ENCODE data around the gene SEPTIN6. TPM values are rescaled to one million over a fixed set of nuclear protein-coding genes. Genes with fewer than 3 reads are reported as not detected.
"Not testable (repeated sequence)": the region's sequence is repeated elsewhere in the genome, so short reads cannot be mapped to it uniquely, and the experiment has no call there.

SEPTIN6 gene
- total and polyA plus RNA-seq, 2 donors (not counting 3 experiments of a cell fraction or from before 2014, with no cell fraction given), result 23.1 to 31.8 TPM

DNA sequence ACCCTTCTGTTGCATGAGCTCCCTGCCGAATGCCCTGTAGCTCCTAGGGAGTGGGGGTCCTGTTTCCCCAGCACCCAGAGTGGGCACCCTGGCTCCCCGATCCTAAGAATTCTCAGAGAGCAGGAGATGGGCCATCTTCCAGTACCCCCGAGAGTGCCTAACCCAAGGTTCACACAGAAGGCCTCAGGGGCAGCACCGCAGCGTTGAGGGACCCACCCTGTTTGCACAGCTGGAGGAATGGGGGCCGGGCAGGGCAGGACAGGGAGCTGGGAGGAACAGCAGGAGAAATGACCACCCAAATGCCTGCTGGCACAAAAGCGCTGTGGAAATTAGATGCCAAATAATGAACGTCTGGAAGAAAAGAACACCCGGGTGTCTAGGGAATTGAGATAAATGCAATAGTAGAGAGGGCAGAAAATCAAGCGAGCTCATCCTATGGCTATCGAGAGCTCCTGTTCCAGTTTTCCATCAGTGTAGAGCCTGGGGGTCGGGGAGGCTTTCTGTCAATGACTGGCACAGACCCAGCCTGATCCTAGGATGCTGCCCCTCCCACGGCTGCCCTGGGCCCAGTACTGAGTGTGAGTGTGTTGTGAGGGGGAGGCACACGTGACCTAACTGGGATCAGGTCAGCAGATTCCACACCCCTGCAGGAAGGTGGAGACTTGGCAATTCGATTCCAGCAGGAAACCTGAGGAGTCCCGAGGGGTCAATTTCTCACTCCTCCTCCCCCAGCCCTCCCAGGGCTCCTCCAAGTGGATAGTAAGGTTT is 25.7 kb downstream of the SEPTIN6 start:
- ChIA-PET CTCF (interaction anchor here (1.0 kb wide), 1 partner anchor 57 kb away, joined by 4 read pairs; no protein-coding TSS in a partner anchor), POLR2A (no interaction called here)
- no peaks in the 10 kb centered on the region for H3K9me1 ChIP-seq (replicated peaks; ENCODE audit: control insufficient read depth, extremely low read depth, insufficient read depth, low read length)
- no peaks in the 10 kb centered on the region for H3K79me2 ChIP-seq (ENCODE audit: control insufficient read depth, insufficient read depth, low read length)
- intact Hi-C loops (cut with micrococcal nuclease) (no loop called here), dilution Hi-C loops (cut with MboI; ENCODE audit: extremely low pct_ligation_motif_present, low sequenced_read_pairs) (no loop called here)
- H3K4me2 ChIP-seq (ENCODE audit: insufficient read depth, low read length), result no peak overlapping the region
- H3K27me3 ChIP-seq (ENCODE audit: control insufficient read depth in 2 of 2, insufficient read depth in 2 of 2, low read length in 2 of 2), result no peaks in the 10 kb centered on the region
- H3K36me3 ChIP-seq (ENCODE audit: control insufficient read depth in 2 of 2, extremely low read depth in 1 of 2, insufficient read depth in 2 of 2, low read length in 2 of 2), result no peaks in the 10 kb centered on the region
- no peak overlapping the region for H3K27ac ChIP-seq (ENCODE audit: insufficient read depth, low read depth, low read length)
- H4K20me1 ChIP-seq (replicated peaks; ENCODE audit: control insufficient read depth, extremely low read depth, insufficient read depth, low read length), result no peaks in the 10 kb centered on the region
- BruUV-seq (replicated peaks), result no TSS peak
- no peak overlapping the region for H3K9ac ChIP-seq (replicated peaks; ENCODE audit: extremely low read depth, insufficient read depth, low read length)
- DNase-seq (ENCODE audit: low read depth, low spot score) (no peak), FAIRE-seq (no peak)
- H2AFZ ChIP-seq (ENCODE audit: low read depth, low read length), result no peak overlapping the region
- TF ChIP-seq GATA2 (IDR thresholded peaks at IDR 0.05; ENCODE audit: insufficient read depth, insufficient read length, low read depth, low read length) (no peak), EZH2 (IDR thresholded peaks at IDR 0.05; ENCODE audit: borderline replicate concordance, low read depth, low read length, severe bottlenecking) (no peak), JUN (IDR thresholded peaks at IDR 0.05; ENCODE audit: borderline replicate concordance, insufficient read depth, insufficient read length, low read depth) (no peak)
- no peak overlapping the region for H3K4me3 ChIP-seq (replicated peaks in 1 of 3; ENCODE audit: insufficient read depth in 1 of 3, low read depth in 1 of 3, low read length in 3 of 3)
- no peaks in the 10 kb centered on the region for H3K9me3 ChIP-seq (replicated peaks; ENCODE audit: control insufficient read depth, insufficient read depth, low read length)
- peaks cover 6% of the 10 kb centered on the region for H3K4me1 ChIP-seq (ENCODE audit: control insufficient read depth, extremely low read depth, insufficient read depth, low read length)

GRCh38 chrX:119664877-119665276 is 28.1 kb downstream of the SEPTIN6 start:
- dilution Hi-C loops (cut with MboI; ENCODE audit: extremely low pct_ligation_motif_present, low sequenced_read_pairs); H3K4me1 ChIP-seq (ENCODE audit: control insufficient read depth, extremely low read depth, insufficient read depth, low read length); H4K20me1 ChIP-seq (replicated peaks; ENCODE audit: control insufficient read depth, extremely low read depth, insufficient read depth, low read length); intact Hi-C loops (cut with micrococcal nuclease); FAIRE-seq; POLR2A ChIA-PET; BruUV-seq (replicated peaks); H3K36me3 ChIP-seq (ENCODE audit: control insufficient read depth in 2 of 2, extremely low read depth in 1 of 2, insufficient read depth in 2 of 2, low read length in 2 of 2); H3K9ac ChIP-seq (replicated peaks; ENCODE audit: extremely low read depth, insufficient read depth, low read length); H2AFZ ChIP-seq (ENCODE audit: low read depth, low read length); H3K9me3 ChIP-seq (replicated peaks; ENCODE audit: control insufficient read depth, insufficient read depth, low read length); H3K4me2 ChIP-seq (ENCODE audit: insufficient read depth, low read length); H3K4me3 ChIP-seq (replicated peaks in 1 of 3; ENCODE audit: insufficient read depth in 1 of 3, low read depth in 1 of 3, low read length in 3 of 3); H3K9me1 ChIP-seq (replicated peaks; ENCODE audit: control insufficient read depth, extremely low read depth, insufficient read depth, low read length); DNase-seq (ENCODE audit: low read depth, low spot score); H3K27ac ChIP-seq (ENCODE audit: insufficient read depth, low read depth, low read length); CTCF ChIA-PET; H3K27me3 ChIP-seq (ENCODE audit: control insufficient read depth in 2 of 2, insufficient read depth in 2 of 2, low read length in 2 of 2); H3K79me2 ChIP-seq (ENCODE audit: control insufficient read depth, insufficient read depth, low read length): not testable (repeated sequence)

Data from endothelial cell of umbilical vein (primary cell).